Measurements from ENCODE around the gene CBX5.

DNA sequence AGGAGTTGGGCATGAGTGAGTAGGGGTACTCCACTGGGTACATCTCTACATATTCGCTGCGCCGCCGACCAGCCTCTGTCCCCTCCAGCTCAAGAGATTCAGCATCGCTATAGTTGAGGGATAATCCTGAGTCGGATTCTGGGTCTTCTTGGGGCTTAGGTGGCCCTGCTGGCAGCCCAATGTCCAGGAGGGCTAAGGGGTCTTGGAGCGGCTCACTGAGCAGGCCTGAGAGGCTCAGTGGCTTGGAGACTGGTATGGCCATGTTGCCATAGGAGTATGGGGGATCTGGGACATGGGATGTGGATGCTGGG, 13.0 kb upstream of the CBX5 start:
- TF ChIP-seq, protein P1, sequence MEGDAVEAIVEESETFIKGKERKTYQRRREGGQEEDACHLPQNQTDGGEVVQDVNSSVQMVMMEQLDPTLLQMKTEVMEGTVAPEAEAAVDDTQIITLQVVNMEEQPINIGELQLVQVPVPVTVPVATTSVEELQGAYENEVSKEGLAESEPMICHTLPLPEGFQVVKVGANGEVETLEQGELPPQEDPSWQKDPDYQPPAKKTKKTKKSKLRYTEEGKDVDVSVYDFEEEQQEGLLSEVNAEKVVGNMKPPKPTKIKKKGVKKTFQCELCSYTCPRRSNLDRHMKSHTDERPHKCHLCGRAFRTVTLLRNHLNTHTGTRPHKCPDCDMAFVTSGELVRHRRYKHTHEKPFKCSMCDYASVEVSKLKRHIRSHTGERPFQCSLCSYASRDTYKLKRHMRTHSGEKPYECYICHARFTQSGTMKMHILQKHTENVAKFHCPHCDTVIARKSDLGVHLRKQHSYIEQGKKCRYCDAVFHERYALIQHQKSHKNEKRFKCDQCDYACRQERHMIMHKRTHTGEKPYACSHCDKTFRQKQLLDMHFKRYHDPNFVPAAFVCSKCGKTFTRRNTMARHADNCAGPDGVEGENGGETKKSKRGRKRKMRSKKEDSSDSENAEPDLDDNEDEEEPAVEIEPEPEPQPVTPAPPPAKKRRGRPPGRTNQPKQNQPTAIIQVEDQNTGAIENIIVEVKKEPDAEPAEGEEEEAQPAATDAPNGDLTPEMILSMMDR (IDR thresholded peaks at IDR 0.05 in 8 of 11, conservative IDR thresholded peaks at IDR 0.05 in 3 of 11) = no peak
- TF ChIP-seq POLR2A (IDR thresholded peaks at IDR 0.05) = no peak

Data from spleen (tissue), 7 donors.